Progenitor cell of endocrine pancreas (in vitro differentiated cells): ENCODE results near the gene ENG. TPM values are rescaled to one million over a fixed set of nuclear protein-coding genes. Genes with fewer than 3 reads are reported as not detected.

Source experiments
- DNase-seq: peaks from one replicate; pipeline ENCODE4 v3.0.0; 2021; ENCODE audit warnings: low spot score; ENCODE audit not compliant: unreplicated experiment
- H3K27ac Mint-ChIP-seq: 2 replicates; pipeline ENCODE4 v1.8.0; 2021; ENCODE audit warnings: mild to moderate bottlenecking, moderate library complexity, mixed read lengths
- H3K27me3 Mint-ChIP-seq: 2 replicates; pipeline ENCODE4 v1.8.0; 2021; ENCODE audit warnings: mixed read lengths
- H3K36me3 Mint-ChIP-seq: 2 replicates; pipeline ENCODE4 v1.8.0; 2022; ENCODE audit warnings: mixed read lengths; ENCODE audit not compliant: insufficient read depth
- H3K4me1 Mint-ChIP-seq: 2 replicates; pipeline ENCODE4 v1.8.0; 2021; ENCODE audit warnings: low read depth, mixed read lengths
- H3K4me3 Mint-ChIP-seq: 2 replicates; pipeline ENCODE4 v1.8.0; 2021; ENCODE audit warnings: low read depth, mild to moderate bottlenecking, moderate library complexity, mixed read lengths
- H3K9me3 Mint-ChIP-seq: 2 replicates; pipeline ENCODE4 v1.8.0; 2021; ENCODE audit warnings: low read depth, mixed read lengths
- total RNA-seq: library from RNA; stranded (reverse); gene quantifications from 2 replicates; pipeline ENCODE4 v1.2.1, GENCODE V29; 2021
- TF ChIP-seq, protein P1 (sequence below): fragments of 200-600 bp; sonication (generic); IDR thresholded peaks from one replicate; pipeline ENCODE4 v1.5.0; 2021; ENCODE audit warnings: antibody characterized with exemption, mild to moderate bottlenecking; ENCODE audit not compliant: unreplicated experiment

The ENG gene
- total RNA-seq, 1 donor from 2014 or later, result 0.91 TPM

DNA sequence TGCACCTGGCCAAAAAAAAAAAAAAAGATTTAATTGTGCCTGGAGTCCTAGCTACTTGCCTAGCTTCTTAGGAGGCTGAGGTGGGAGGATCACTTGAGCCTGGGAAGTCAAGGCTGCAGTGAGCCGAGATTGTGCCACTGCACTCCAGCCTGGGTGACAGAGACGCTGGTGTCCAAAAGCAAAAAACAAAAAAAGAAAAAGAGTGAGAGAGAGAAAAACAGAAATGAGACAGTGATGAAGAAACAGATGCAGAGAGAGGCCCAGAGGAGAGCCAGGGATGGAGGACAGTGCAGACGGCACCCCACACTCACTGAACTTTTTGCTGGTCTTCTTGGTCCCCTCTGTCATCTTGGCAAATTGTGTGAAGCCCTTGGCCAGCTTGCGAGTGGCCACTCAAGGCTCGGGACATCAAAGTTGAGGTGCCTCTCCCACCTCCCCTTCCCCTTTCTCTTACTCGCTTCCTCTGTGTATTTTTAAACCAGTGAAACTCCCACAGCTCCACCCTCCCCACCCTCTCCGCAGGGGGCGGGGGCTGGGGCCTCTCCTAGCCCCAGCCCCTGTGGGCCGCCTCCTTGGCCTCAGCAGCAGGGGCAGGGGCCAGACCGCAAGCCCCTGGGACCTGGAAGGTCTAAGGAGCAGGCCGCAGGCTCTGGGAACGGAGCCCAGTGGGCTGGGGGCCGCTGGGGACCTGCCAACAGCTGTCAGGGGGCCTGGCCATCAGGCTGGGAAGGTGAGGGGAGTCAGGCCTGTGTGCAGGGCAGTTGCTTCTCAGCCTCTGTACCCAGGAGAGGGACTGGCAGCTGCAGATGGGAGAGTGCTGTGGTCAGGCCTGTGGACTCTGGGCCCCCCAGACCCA is 76.0 kb downstream of the ENG start, which contains the start of gene SH2D3C:
Gene SH2D3C (minus strand): TSS at position 387 of the 856 bp plus-strand sequence. CDS start 39 bp downstream, at position 348.
- no peak for DNase-seq
- Mint-ChIP-seq H3K36me3 (no peaks in the 10 kb centered on the region), H3K4me3 (no peak within 1 kb of the TSS), H3K9me3 (no peaks in the 10 kb centered on the region), H3K4me1 (no peaks in the 10 kb centered on the region), H3K27ac (no peak within 1 kb of the TSS), H3K27me3 (peaks cover 9% of the 10 kb centered on the region)
- TF ChIP-seq, protein P1, sequence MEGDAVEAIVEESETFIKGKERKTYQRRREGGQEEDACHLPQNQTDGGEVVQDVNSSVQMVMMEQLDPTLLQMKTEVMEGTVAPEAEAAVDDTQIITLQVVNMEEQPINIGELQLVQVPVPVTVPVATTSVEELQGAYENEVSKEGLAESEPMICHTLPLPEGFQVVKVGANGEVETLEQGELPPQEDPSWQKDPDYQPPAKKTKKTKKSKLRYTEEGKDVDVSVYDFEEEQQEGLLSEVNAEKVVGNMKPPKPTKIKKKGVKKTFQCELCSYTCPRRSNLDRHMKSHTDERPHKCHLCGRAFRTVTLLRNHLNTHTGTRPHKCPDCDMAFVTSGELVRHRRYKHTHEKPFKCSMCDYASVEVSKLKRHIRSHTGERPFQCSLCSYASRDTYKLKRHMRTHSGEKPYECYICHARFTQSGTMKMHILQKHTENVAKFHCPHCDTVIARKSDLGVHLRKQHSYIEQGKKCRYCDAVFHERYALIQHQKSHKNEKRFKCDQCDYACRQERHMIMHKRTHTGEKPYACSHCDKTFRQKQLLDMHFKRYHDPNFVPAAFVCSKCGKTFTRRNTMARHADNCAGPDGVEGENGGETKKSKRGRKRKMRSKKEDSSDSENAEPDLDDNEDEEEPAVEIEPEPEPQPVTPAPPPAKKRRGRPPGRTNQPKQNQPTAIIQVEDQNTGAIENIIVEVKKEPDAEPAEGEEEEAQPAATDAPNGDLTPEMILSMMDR, result no peak

DNA sequence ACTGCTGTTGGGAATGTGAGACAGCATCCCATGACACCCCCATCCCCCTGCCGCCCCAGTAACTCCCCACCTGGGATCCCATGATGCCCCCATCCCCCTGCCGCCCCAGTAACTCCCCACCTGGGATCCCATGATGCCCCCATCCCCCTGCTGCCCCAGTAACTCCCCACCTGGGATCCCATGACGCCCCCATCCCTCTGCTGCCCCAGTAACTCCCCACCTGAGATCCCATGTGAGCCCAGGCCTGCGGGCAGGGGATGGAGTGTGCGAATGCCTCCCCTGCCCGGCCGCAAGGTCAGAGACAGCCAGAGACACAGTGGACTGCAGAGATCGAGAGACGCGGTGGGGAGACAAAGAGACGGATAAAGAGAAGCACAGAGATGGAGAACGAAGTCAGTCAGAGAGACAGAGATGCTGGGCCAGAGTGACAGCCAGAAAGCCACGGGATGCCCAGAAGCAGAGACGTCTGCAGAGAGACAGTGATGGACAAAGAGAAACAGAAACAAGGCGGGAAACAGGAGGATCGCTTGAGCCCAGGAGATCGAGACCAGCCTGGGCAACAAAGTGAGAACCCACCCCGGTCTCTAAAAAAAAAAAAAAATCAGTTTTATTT is 77.0 kb downstream of the ENG start:
- Mint-ChIP-seq H3K36me3 (no peaks in the 10 kb centered on the region), H3K4me3 (no peak overlapping the region), H3K9me3 (no peaks in the 10 kb centered on the region), H3K27me3 (peaks cover 12% of the 10 kb centered on the region), H3K27ac (no peak overlapping the region), H3K4me1 (no peaks in the 10 kb centered on the region)
- TF ChIP-seq, protein P1, result no peak
- no peak for DNase-seq

DNA sequence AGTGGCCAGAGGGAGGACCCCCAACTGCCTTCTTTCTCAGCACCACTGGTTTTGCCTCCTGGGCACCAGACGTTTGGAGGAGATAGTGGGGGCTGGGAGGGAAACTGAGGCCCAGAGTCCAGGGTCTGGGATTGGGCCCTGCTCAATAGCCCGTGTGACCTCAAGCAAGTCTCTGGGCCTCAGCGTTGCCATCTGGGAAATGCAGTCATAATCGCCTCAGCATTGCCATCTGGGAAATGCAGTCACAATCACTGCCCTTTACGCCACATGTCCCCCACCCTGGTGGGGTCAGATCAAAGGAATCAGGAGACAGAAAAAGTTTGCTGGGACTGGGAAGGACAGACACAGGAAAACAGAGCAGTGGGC is 77.6 kb downstream of the ENG start:
- peaks cover 12% of the 10 kb centered on the region for H3K27me3 Mint-ChIP-seq
- no peak for DNase-seq
- H3K4me1 Mint-ChIP-seq, result no peaks in the 10 kb centered on the region
- no peak overlapping the region for H3K27ac Mint-ChIP-seq
- H3K36me3 Mint-ChIP-seq, result no peaks in the 10 kb centered on the region
- H3K9me3 Mint-ChIP-seq, result no peaks in the 10 kb centered on the region
- TF ChIP-seq, protein P1, result no peak
- no peak overlapping the region for H3K4me3 Mint-ChIP-seq

DNA sequence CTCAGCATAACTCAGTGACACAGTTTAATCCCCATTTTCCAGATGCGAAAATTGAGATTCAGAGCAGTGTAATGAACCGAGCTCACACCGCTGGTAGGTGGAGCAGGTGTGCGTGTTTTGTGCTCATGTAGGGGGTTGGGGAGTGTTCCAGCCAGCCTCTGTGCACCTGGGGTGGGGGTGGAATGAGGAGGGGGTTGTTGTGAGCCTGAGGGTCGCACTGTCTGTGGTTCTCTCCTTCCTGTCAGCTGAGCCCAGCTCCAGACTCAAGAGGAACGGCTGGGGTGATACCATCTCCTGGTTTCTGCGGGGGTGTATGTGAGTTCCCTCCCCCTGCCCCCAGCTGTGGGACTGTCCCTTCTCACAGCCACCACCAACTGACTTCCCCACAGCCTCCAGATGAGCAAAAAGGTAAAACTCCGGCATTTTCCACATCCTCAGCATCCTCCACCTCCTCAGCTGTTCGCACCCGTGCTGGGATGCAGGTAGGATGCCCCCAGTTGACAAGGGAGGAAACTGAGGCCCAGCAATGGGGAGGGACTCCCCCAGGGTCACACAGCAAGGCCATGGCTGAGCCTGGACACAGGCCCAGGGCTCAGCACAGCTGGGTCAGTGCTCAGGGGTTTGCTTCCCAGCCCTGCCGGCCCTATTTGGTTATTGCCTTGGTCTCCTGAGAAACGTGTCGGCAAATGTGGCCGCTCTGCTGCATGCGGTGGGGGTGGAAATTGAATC is 78.1 kb downstream of the ENG start:
- H3K4me1 Mint-ChIP-seq, result no peaks in the 10 kb centered on the region
- DNase-seq, result no peak
- TF ChIP-seq, protein P1, result no peak
- no peaks in the 10 kb centered on the region for H3K36me3 Mint-ChIP-seq
- peaks cover 14% of the 10 kb centered on the region for H3K27me3 Mint-ChIP-seq
- H3K27ac Mint-ChIP-seq, result no peak overlapping the region
- H3K4me3 Mint-ChIP-seq, result no peak overlapping the region
- H3K9me3 Mint-ChIP-seq, result no peaks in the 10 kb centered on the region

DNA sequence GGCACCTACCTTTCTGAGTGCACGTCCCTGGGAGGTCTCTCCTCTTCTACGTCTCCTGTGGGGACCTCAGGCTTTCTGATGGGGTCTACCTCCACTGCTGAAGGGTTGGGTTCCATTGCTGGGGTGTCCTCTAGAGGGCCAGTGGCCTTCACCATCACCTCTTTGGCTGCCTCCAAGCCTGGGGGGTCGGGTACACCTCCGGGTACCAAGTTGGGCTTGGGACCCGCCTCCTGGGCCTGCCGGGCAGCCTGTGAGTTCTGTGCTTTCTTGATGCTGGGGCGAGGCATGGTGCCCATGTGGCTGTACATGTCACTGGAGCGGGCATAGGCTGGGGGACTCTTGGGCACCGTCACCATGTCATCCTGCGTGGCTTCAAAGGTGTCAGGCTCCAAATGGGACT is 80.5 kb downstream of the ENG start:
- Mint-ChIP-seq H3K4me3 (no peak overlapping the region), H3K9me3 (no peaks in the 10 kb centered on the region), H3K27ac (no peak overlapping the region), H3K27me3 (peaks cover 29% of the 10 kb centered on the region), H3K36me3 (no peaks in the 10 kb centered on the region), H3K4me1 (peaks cover 4% of the 10 kb centered on the region)
- TF ChIP-seq, protein P1, result no peak
- DNase-seq, result no peak
